K562 (cell line): ENCODE results near the gene PIK3AP1. TPM values are rescaled to one million over a fixed set of nuclear protein-coding genes. Genes with fewer than 3 reads are reported as not detected.

ENCODE experiments used
- ATAC-seq: fragments of 200-7000 bp; cut with Tn5 transposase; 3 replicates; pipeline ENCODE4 v1.9.1; 2020; ENCODE audit warnings: moderate library complexity
- BruUV-seq: library from RNA; stranded (reverse); fragments of 400-500 nt; replicated peaks from 2 replicates; lab custom pipeline; 2021; lab: Mats Ljungman, UMichigan
- CTCF ChIA-PET: fragments of 300-600 bp; formaldehyde crosslinking; extraction: SDS; loops from one replicate; lab custom pipeline; 2021; ENCODE audit warnings: low intra/inter-chr PET ratio; lab: Yijun Ruan, JAX
- POLR2A ChIA-PET: fragments of 300-600, 350-650 bp; sonication (Branson Sonifier 250); formaldehyde crosslinking; extraction: SDS; loops from one replicate; lab custom pipeline; 2021; ENCODE audit warnings: antibody characterized with exemption, inconsistent platforms; lab: Yijun Ruan, JAX
- DNase-seq, 4 experiments: peaks; one replicate each; pipeline versions ENCODE4 v3.0.0 to v3.0.0-alpha.2; 2011 to 2018; ENCODE audit warnings: low spot score in 3 of 4, mixed read lengths in 3 of 4; ENCODE audit errors: extremely low read depth in 1 of 4
- FAIRE-seq: peaks from 2 replicates; lab custom pipeline; 2011; peaks lifted over from hg19 to GRCh38; lab: Jason Lieb, UNC
- H2AFZ ChIP-seq: 2 replicates; pipeline ENCODE4 v1.6.0; 2011; ENCODE audit warnings: low read depth, low read length, control low read depth, inconsistent platforms
- H3K27ac ChIP-seq: fragments of 200-600 bp; 3 replicates; pipeline ENCODE4 v1.8.0; 2011; ENCODE audit warnings: low read depth, mild to moderate bottlenecking, control low read depth, inconsistent platforms, low read length, moderate library complexity, mixed read lengths; ENCODE audit errors: extremely low read depth
- H3K27me3 ChIP-seq, 2 experiments: fragments of 300-600 bp in 1 of 2; 2 replicates in 1 of 2; 3 replicates in 1 of 2; pipeline versions ENCODE4 v1.6.0 to v1.8.0; 2011; ENCODE audit warnings: inconsistent platforms in 2 of 2, low read length in 2 of 2, mild to moderate bottlenecking in 1 of 2, mixed read lengths in 1 of 2, moderate library complexity in 1 of 2; ENCODE audit not compliant: control insufficient read depth in 2 of 2, insufficient read depth in 2 of 2
- H3K36me3 ChIP-seq: fragments of 300-600 bp; 3 replicates; pipeline ENCODE4 v1.8.0; 2011; ENCODE audit warnings: mild to moderate bottlenecking, low read length, inconsistent platforms; ENCODE audit not compliant: control insufficient read depth, insufficient read depth
- H3K4me1 ChIP-seq, 2 experiments: fragments of 200-600 bp in 1 of 2; replicated peaks in 1 of 2; 2 replicates in 1 of 2; 3 replicates in 1 of 2; pipeline versions ENCODE4 v1.5.1 to v1.8.0; 2011; ENCODE audit warnings: inconsistent platforms in 2 of 2, low read length in 2 of 2, mild to moderate bottlenecking in 1 of 2, mixed read lengths in 1 of 2, moderate library complexity in 1 of 2; ENCODE audit not compliant: control insufficient read depth in 2 of 2, insufficient read depth in 2 of 2
- H3K4me2 ChIP-seq: 2 replicates; pipeline ENCODE4 v1.6.1; 2011; ENCODE audit warnings: low read length, control low read depth, inconsistent platforms, mixed read lengths; ENCODE audit not compliant: insufficient read depth
- H3K4me3 ChIP-seq: fragments of 200-600 bp; sonication (generic), shearing (Covaris generic); 2 replicates; pipeline ENCODE4 v1.5.1; 2016; ENCODE audit warnings: control low read depth, inconsistent platforms
- H3K79me2 ChIP-seq: fragments of 200-600 bp; 3 replicates; pipeline ENCODE4 v1.8.0; 2011; ENCODE audit warnings: low read length, inconsistent platforms; ENCODE audit not compliant: control insufficient read depth, insufficient read depth
- H3K9ac ChIP-seq, 2 experiments: 2 replicates each; pipeline versions ENCODE4 v1.6.0 to v1.6.1; 2011; ENCODE audit warnings: low read depth in 2 of 2, low read length in 2 of 2, control low read depth in 1 of 2, inconsistent platforms in 1 of 2, mild to moderate bottlenecking in 1 of 2, mixed read lengths in 1 of 2; ENCODE audit not compliant: insufficient read depth in 1 of 2
- H3K9me1 ChIP-seq: one replicate; pipeline ENCODE4 v1.6.0; 2011; ENCODE audit warnings: inconsistent platforms, mild to moderate bottlenecking, low read length, moderate library complexity; ENCODE audit not compliant: control insufficient read depth, insufficient read depth
- H3K9me3 ChIP-seq: replicated peaks from 2 replicates; pipeline ENCODE4 v1.5.1; 2011; ENCODE audit warnings: low read depth, low read length, inconsistent platforms; ENCODE audit not compliant: control insufficient read depth, insufficient read depth
- H4K20me1 ChIP-seq: replicated peaks from 2 replicates; pipeline ENCODE4 v1.6.1; 2011; ENCODE audit warnings: low read length, inconsistent platforms, mixed read lengths; ENCODE audit not compliant: control insufficient read depth, insufficient read depth
- ARID3A ChIP-seq: IDR thresholded peaks from 2 replicates; pipeline ENCODE4 v1.6.1; 2012; ENCODE audit warnings: low read depth, low read length, improper control_type of control experiment, borderline replicate concordance
- ARID4B ChIP-seq: sonication (generic); formaldehyde crosslinking; IDR thresholded peaks from 2 replicates; pipeline ENCODE4 v1.8.0; 2022; ENCODE audit warnings: mild to moderate bottlenecking, missing genetic modification reagents
- GTF2B ChIP-seq: IDR thresholded peaks from 2 replicates; pipeline ENCODE4 v1.6.1; 2011; ENCODE audit not compliant: insufficient read length; ENCODE audit errors: extremely low read depth
- HMG20A ChIP-seq: fragments of 450-650 bp; formaldehyde crosslinking; conservative IDR thresholded peaks from 2 replicates; pipeline ENCODE4 v1.4.0; 2020; ENCODE audit warnings: mild to moderate bottlenecking, mixed read lengths
- MAFG ChIP-seq: fragments of 450-650 bp; conservative IDR thresholded peaks from 2 replicates; pipeline ENCODE4 v1.6.1; 2016; ENCODE audit warnings: missing genetic modification characterization, missing compliant biosample characterization
- PTTG1 ChIP-seq: fragments of 450-650 bp; IDR thresholded peaks from 2 replicates; pipeline ENCODE4 v1.6.1; 2016; ENCODE audit warnings: low read depth, mild to moderate bottlenecking, missing genetic modification characterization, missing compliant biosample characterization
- SAP30 ChIP-seq: fragments of 200-600 bp; sonication (generic); IDR thresholded peaks from 2 replicates; pipeline ENCODE4 v1.6.1; 2012; ENCODE audit warnings: borderline replicate concordance, low read depth, mild to moderate bottlenecking, moderate library complexity, low read length, control low read depth, inconsistent platforms; ENCODE audit not compliant: insufficient read depth, poor library complexity, severe bottlenecking
- ZBTB2 ChIP-seq: fragments of 450-650 bp; IDR thresholded peaks from 2 replicates; pipeline ENCODE4 v1.6.1; 2016; ENCODE audit warnings: antibody characterized with exemption
- ZNF239 ChIP-seq: fragments of 250-450 bp; sonication (Bioruptor Pico); IDR thresholded peaks from 2 replicates; pipeline ENCODE4 v1.4.0; 2020; ENCODE audit warnings: mild to moderate bottlenecking
- WGBS: fragments of 100-300 bp; shearing (Covaris generic); methylation state at CpG from one replicate; pipeline ENCODE4 v1.1.6; 2016; ENCODE audit warnings: low coverage, mixed read lengths; ENCODE audit not compliant: insufficient coverage; ENCODE audit errors: missing lambda C conversion rate; 5-methylcytosine and 5-hydroxymethylcytosine counted together
- in situ Hi-C: fragments of 300-500 bp; cut with MboI; formaldehyde crosslinking; loops from 4 replicates; pipeline ENCODE4 v1.15.0; 2018; ENCODE audit warnings: inconsistent platforms, mixed read lengths
- intact Hi-C: fragments of 100-400 bp; cut with micrococcal nuclease; formaldehyde crosslinking; loops from 2 replicates; pipeline ENCODE4 v1.14.2; 2022
- polyA plus RNA-seq, 8 experiments: library from polyadenylated mRNA; depleted of rRNA in 4 of 8; stranded (reverse) in 5 of 8; unstranded in 3 of 8; fragments of >200 nt; fragmentation: Nextera tagmentation in 2 of 8; fragmentation: Illumina TruSeq in 1 of 8; extraction: Ambion mirVana in 2 of 8; extraction: Trizol in 1 of 8; gene quantifications; 2 replicates each; pipeline versions ENCODE4 v1.2.1 to v1.2.3, GENCODE V29; 2011 to 2014; ENCODE audit warnings: inconsistent platforms in 1 of 8, missing spikeins in 1 of 8
- total RNA-seq, 7 experiments: library from RNA; depleted of rRNA in 6 of 7; stranded (reverse); fragments of >200 nt in 6 of 7; fragmentation: Illumina TruSeq in 2 of 7; extraction: Trizol in 2 of 7; gene quantifications; 2 replicates each; pipeline versions ENCODE4 v1.2.1 to v1.2.3, GENCODE V29; 2011 to 2021; ENCODE audit warnings: low replicate concordance in 1 of 7

Gene PIK3AP1
- total and polyA plus RNA-seq, 9 of the 15 experiments (the other 6 are each of a cell fraction or from before 2014, with no cell fraction given) = 0.20 to 2.4 (median 1.4) TPM

GRCh38 chr10:96555330-96555729 is 165.0 kb downstream of the PIK3AP1 start:
- intact Hi-C loops (loop anchor here (5.0 kb wide), 1 partner anchor 158 kb away; no protein-coding TSS in a partner anchor), in situ Hi-C loops (no loop called here)
- H3K9ac ChIP-seq = no peak overlapping the region
- peaks cover 82% of the 10 kb centered on the region for H3K36me3 ChIP-seq
- DNase-seq = no peak
- POLR2A ChIA-PET = interaction anchor here (1.2 kb wide), 1 partner anchor 22 kb away, joined by 3 read pairs; no protein-coding TSS in a partner anchor
- H3K4me1 ChIP-seq = no peaks in the 10 kb centered on the region; a peak in 1 of 5 replicates
- H4K20me1 ChIP-seq = no peaks in the 10 kb centered on the region
- H3K9me3 ChIP-seq = no peaks in the 10 kb centered on the region
- no peak overlapping the region for H3K27ac ChIP-seq
- TF ChIP-seq HMG20A (CRISPR knock-in tag) (no peak), PTTG1 (no peak), ARID3A (no peak), ZBTB2 (no peak), MAFG (tag) (no peak), GTF2B (no peak), ZNF239 (CRISPR knock-in tag) (no peak), SAP30 (no peak), ARID4B (CRISPR knock-in tag) (no peak)
- H3K4me2 ChIP-seq = no peak overlapping the region
- no peak overlapping the region for H3K4me3 ChIP-seq
- WGBS = 94% methylated on average over 3 of the region's 3 CpGs
- H2AFZ ChIP-seq = no peak overlapping the region
- no peak for ATAC-seq
- H3K27me3 ChIP-seq = no peaks in the 10 kb centered on the region
- no TSS peak for BruUV-seq
- H3K9me1 ChIP-seq = no peaks in the 10 kb centered on the region
- no peaks in the 10 kb centered on the region for H3K79me2 ChIP-seq
- CTCF ChIA-PET = interaction anchor here (0.6 kb wide), 1 partner anchor 655 kb away, joined by 3 read pairs; no protein-coding TSS in a partner anchor
- no peak for FAIRE-seq
